HepG2 (cell line): Measurements from ENCODE around the gene KCNK15. TPM values are rescaled to one million over a fixed set of nuclear protein-coding genes. Genes with fewer than 3 reads are reported as not detected.

ENCODE experiments used
- BRCA1 ChIP-seq: sonication (generic); formaldehyde crosslinking; IDR thresholded peaks from 2 replicates; pipeline ENCODE4 v1.4.0; 2020; ENCODE audit warnings: missing genetic modification reagents
- CEBPG ChIP-seq: IDR thresholded peaks from 2 replicates; pipeline ENCODE4 v1.6.1; 2016
- CENPX ChIP-seq: sonication (generic); formaldehyde crosslinking; IDR thresholded peaks from 2 replicates; pipeline ENCODE4 v1.9.0; 2021; ENCODE audit warnings: mild to moderate bottlenecking, missing genetic modification reagents, moderate library complexity
- EZH2 ChIP-seq: conservative IDR thresholded peaks from 2 replicates; pipeline ENCODE4 v1.6.1; 2012; ENCODE audit warnings: mild to moderate bottlenecking, low read depth, low read length, moderate library complexity
- HNRNPLL ChIP-seq: fragments of 200-400 bp; formaldehyde crosslinking; IDR thresholded peaks from 2 replicates; pipeline ENCODE4 v1.6.1; 2017; ENCODE audit warnings: mild to moderate bottlenecking, low read depth, low read length; ENCODE audit not compliant: poor library complexity, severe bottlenecking
- JUND ChIP-seq: sonication (generic); formaldehyde crosslinking; IDR thresholded peaks from 2 replicates; pipeline ENCODE4 v1.8.0; 2022; ENCODE audit warnings: mild to moderate bottlenecking, missing genetic modification reagents
- KLF12 ChIP-seq: sonication (generic); formaldehyde crosslinking; IDR thresholded peaks from 2 replicates; pipeline ENCODE4 v1.4.0; 2020; ENCODE audit warnings: missing genetic modification reagents, borderline replicate concordance
- MED1 ChIP-seq: sonication (generic); formaldehyde crosslinking; IDR thresholded peaks from 2 replicates; pipeline ENCODE4 v1.4.0; 2020; ENCODE audit warnings: missing genetic modification reagents
- MED8 ChIP-seq: sonication (generic); formaldehyde crosslinking; IDR thresholded peaks from 2 replicates; pipeline ENCODE4 v1.8.1; 2023; ENCODE audit warnings: mild to moderate bottlenecking, missing genetic modification reagents; ENCODE audit not compliant: insufficient replicate concordance
- RFX3 ChIP-seq: IDR thresholded peaks from 2 replicates; pipeline ENCODE4 v1.6.1; 2016; ENCODE audit warnings: missing biosample characterization, missing genetic modification reagents
- SOX13 ChIP-seq, 3 experiments: fragments of 450-650 bp in 1 of 3; sonication (generic) in 1 of 3; formaldehyde crosslinking in 1 of 3; IDR thresholded peaks in 2 of 3; conservative IDR thresholded peaks in 1 of 3; 2 replicates each; pipeline versions ENCODE4 v1.5.0 to v1.6.1; 2016 to 2020; ENCODE audit warnings: antibody characterized with exemption in 1 of 3, mild to moderate bottlenecking in 1 of 3, missing compliant biosample characterization in 1 of 3, missing genetic modification reagents in 1 of 3, moderate library complexity in 1 of 3
- TBL1XR1 ChIP-seq: fragments of 150-350 bp; IDR thresholded peaks from 2 replicates; pipeline ENCODE4 v1.6.1; 2014; ENCODE audit warnings: borderline replicate concordance, low read length; ENCODE audit not compliant: partially characterized antibody
- ZEB1 ChIP-seq: IDR thresholded peaks from 2 replicates; pipeline ENCODE4 v1.6.1; 2012; ENCODE audit warnings: mild to moderate bottlenecking, low read depth, inconsistent platforms; ENCODE audit not compliant: insufficient replicate concordance
- ZFP90 ChIP-seq: sonication (generic); formaldehyde crosslinking; IDR thresholded peaks from 2 replicates; pipeline ENCODE4 v1.8.0; 2022; ENCODE audit warnings: missing genetic modification reagents, mild to moderate bottlenecking, inconsistent platforms, borderline replicate concordance
- ZFYVE20 ChIP-seq: sonication (generic); formaldehyde crosslinking; IDR thresholded peaks from 2 replicates; pipeline ENCODE4 v1.8.0; 2023; ENCODE audit warnings: low read depth, mild to moderate bottlenecking, moderate library complexity, missing genetic modification reagents, borderline replicate concordance
- ZNF17 ChIP-seq: sonication (generic); formaldehyde crosslinking; IDR thresholded peaks from 2 replicates; pipeline ENCODE4 v1.5.0; 2020; ENCODE audit warnings: mild to moderate bottlenecking, missing genetic modification reagents
- ZNF343 ChIP-seq: sonication (generic); formaldehyde crosslinking; IDR thresholded peaks from 2 replicates; pipeline ENCODE4 v1.4.0; 2020; ENCODE audit warnings: mild to moderate bottlenecking, missing genetic modification reagents
- ZNF850 ChIP-seq: sonication (generic); formaldehyde crosslinking; conservative IDR thresholded peaks from 2 replicates; pipeline ENCODE4 v1.9.0; 2021; ENCODE audit warnings: mild to moderate bottlenecking, missing genetic modification reagents
- polyA plus RNA-seq, 8 experiments: library from polyadenylated mRNA; depleted of rRNA in 3 of 8; stranded (reverse) in 7 of 8; unstranded in 1 of 8; fragments of >200 nt; fragmentation: Illumina TruSeq in 4 of 8; extraction: Trizol in 4 of 8; gene quantifications; 2 replicates each; pipeline versions ENCODE4 v1.2.1 to v1.2.3, GENCODE V29; 2011 to 2016; ENCODE audit warnings: low read depth in 4 of 8, missing spikeins in 1 of 8, mixed read lengths in 1 of 8; ENCODE audit not compliant: insufficient read depth in 1 of 8
- total RNA-seq, 5 experiments: library from RNA; depleted of rRNA; stranded (reverse); fragments of >200 nt; fragmentation: Illumina TruSeq; extraction: Trizol; gene quantifications; 2 replicates each; pipeline ENCODE4 v1.2.3, GENCODE V29; 2016; ENCODE audit warnings: low read depth in 1 of 5
- TF ChIP-seq, protein P1 (sequence below): sonication (generic); formaldehyde crosslinking; conservative IDR thresholded peaks from 2 replicates; pipeline ENCODE4 v1.8.0; 2022; ENCODE audit warnings: low read depth, missing genetic modification reagents
- TF ChIP-seq, protein P2 (sequence below): IDR thresholded peaks from 2 replicates; pipeline ENCODE4 v1.6.1; 2016; ENCODE audit warnings: mild to moderate bottlenecking
- TF ChIP-seq, protein P3 (sequence below): sonication (generic); formaldehyde crosslinking; IDR thresholded peaks from 2 replicates; pipeline ENCODE4 v1.8.1; 2023; ENCODE audit warnings: mild to moderate bottlenecking, moderate library complexity, missing genetic modification reagents
- TF ChIP-seq, protein P4 (sequence below): sonication (generic); formaldehyde crosslinking; IDR thresholded peaks from 2 replicates; pipeline ENCODE4 v1.4.0; 2020; ENCODE audit warnings: low read depth, mild to moderate bottlenecking, missing genetic modification reagents

The KCNK15 gene
- total and polyA plus RNA-seq, 2 of the 13 experiments (the other 11 are each of a cell fraction or from before 2014, with no cell fraction given): 0.03 TPM; not detected in 1

- no peak for TF ChIP-seq HNRNPLL
- no peak for TF ChIP-seq CENPX
- peak; percentile 47; the same call in 1 of the 2 replicates for TF ChIP-seq MED1
- TF ChIP-seq, protein P1, sequence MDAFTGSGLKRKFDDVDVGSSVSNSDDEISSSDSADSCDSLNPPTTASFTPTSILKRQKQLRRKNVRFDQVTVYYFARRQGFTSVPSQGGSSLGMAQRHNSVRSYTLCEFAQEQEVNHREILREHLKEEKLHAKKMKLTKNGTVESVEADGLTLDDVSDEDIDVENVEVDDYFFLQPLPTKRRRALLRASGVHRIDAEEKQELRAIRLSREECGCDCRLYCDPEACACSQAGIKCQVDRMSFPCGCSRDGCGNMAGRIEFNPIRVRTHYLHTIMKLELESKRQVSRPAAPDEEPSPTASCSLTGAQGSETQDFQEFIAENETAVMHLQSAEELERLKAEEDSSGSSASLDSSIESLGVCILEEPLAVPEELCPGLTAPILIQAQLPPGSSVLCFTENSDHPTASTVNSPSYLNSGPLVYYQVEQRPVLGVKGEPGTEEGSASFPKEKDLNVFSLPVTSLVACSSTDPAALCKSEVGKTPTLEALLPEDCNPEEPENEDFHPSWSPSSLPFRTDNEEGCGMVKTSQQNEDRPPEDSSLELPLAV: no peak
- TF ChIP-seq, protein P2, sequence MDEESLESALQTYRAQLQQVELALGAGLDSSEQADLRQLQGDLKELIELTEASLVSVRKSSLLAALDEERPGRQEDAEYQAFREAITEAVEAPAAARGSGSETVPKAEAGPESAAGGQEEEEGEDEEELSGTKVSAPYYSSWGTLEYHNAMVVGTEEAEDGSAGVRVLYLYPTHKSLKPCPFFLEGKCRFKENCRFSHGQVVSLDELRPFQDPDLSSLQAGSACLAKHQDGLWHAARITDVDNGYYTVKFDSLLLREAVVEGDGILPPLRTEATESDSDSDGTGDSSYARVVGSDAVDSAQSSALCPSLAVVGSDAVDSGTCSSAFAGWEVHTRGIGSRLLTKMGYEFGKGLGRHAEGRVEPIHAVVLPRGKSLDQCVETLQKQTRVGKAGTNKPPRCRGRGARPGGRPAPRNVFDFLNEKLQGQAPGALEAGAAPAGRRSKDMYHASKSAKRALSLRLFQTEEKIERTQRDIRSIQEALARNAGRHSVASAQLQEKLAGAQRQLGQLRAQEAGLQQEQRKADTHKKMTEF (CRISPR knock-in tag): 0 out of 2 replicates have a peak, but pooled peaks have one; percentile 40
- peak; percentile 77; the same call in 1 of the 2 replicates for TF ChIP-seq BRCA1 (CRISPR knock-in tag)
- TF ChIP-seq, protein P3, sequence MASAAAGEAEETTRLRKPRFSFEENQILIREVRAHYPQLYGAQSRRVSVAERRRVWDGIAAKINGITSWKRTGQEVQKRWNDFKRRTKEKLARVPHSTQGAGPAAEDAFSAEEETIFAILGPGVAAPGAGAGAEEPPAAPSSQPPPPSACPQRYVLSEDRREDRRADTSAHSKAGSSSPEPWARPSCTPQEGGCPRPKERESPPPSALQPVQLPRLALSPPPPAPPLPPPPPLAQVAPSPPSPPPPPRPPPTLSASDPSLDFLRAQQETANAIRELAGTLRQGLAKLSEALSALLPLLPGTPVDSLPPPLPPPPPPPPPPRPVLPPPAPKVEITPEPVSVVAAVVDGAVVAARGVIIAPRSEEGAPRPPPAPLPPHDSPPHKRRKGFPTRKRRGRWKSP (CRISPR knock-in tag): peak; percentile 65
- TF ChIP-seq KLF12 (CRISPR knock-in tag): 0 out of 2 replicates have a peak, but pooled peaks have one; percentile 55
- TF ChIP-seq, protein P4, sequence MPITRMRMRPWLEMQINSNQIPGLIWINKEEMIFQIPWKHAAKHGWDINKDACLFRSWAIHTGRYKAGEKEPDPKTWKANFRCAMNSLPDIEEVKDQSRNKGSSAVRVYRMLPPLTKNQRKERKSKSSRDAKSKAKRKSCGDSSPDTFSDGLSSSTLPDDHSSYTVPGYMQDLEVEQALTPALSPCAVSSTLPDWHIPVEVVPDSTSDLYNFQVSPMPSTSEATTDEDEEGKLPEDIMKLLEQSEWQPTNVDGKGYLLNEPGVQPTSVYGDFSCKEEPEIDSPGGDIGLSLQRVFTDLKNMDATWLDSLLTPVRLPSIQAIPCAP (CRISPR knock-in tag): no peak
- TF ChIP-seq CEBPG: no peak
- no peak for TF ChIP-seq ZEB1
- TF ChIP-seq ZNF850 (CRISPR knock-in tag): no peak
- TF ChIP-seq EZH2: no peak
- no peak; the same call in 1 of the 2 replicates for TF ChIP-seq RFX3 (CRISPR knock-in tag)
- no peak; the same call in 1 of the 2 replicates for TF ChIP-seq ZFP90
- no peak for TF ChIP-seq ZNF17 (CRISPR knock-in tag)
- peak; percentile 63; the same call in 1 of the 2 replicates for TF ChIP-seq ZFYVE20 (CRISPR knock-in tag)
- TF ChIP-seq SOX13 (IDR thresholded peaks at IDR 0.05): no peak
- TF ChIP-seq SOX13 (CRISPR knock-in tag; conservative IDR thresholded peaks at IDR 0.05 in 1 of 2, IDR thresholded peaks at IDR 0.05 in 1 of 2): peak in 1 of 2 experiments; percentile 64; a peak in 2 of 4 replicates
- TF ChIP-seq TBL1XR1: no peak
- no peak for TF ChIP-seq ZNF343 (CRISPR knock-in tag)
- TF ChIP-seq JUND (CRISPR knock-in tag): 0 out of 2 replicates have a peak, but pooled peaks have one; percentile 28
- no peak for TF ChIP-seq MED8
Observed at GRCh38 chr20:44780226-44780625, 34.6 kb downstream of the KCNK15 start (continued).
